HEK293 (cell line): ENCODE data around the gene TUBD1.
A peak's percentile ranks its signal among the peaks of the same experiment; 100 is the strongest.

Source experiments
- KLF8 ChIP-seq: fragments of 450-650 bp; formaldehyde crosslinking; IDR thresholded peaks from 2 replicates; pipeline ENCODE4 v1.5.1; 2016; ENCODE audit warnings: missing biosample characterization, missing genetic modification characterization
- REPIN1 ChIP-seq: fragments of 450-650 bp; formaldehyde crosslinking; IDR thresholded peaks from 2 replicates; pipeline ENCODE4 v1.5.1; 2017; ENCODE audit warnings: missing biosample characterization, missing genetic modification characterization, low read depth
- SP7 ChIP-seq: fragments of 450-650 bp; formaldehyde crosslinking; IDR thresholded peaks from 2 replicates; pipeline ENCODE4 v1.5.1; 2016; ENCODE audit warnings: missing biosample characterization, missing genetic modification characterization
- YY2 ChIP-seq: fragments of 450-650 bp; formaldehyde crosslinking; IDR thresholded peaks from 2 replicates; pipeline ENCODE4 v1.5.1; 2016; ENCODE audit warnings: missing biosample characterization, missing genetic modification characterization
- ZBTB21 ChIP-seq: fragments of 450-650 bp; formaldehyde crosslinking; IDR thresholded peaks from 2 replicates; pipeline ENCODE4 v1.5.1; 2017; ENCODE audit warnings: missing biosample characterization, missing genetic modification characterization
- ZFHX2 ChIP-seq: fragments of 450-650 bp; formaldehyde crosslinking; conservative IDR thresholded peaks from 2 replicates; pipeline ENCODE4 v1.5.1; 2016; ENCODE audit warnings: missing biosample characterization, missing genetic modification characterization
- ZNF112 ChIP-seq: fragments of 450-650 bp; formaldehyde crosslinking; IDR thresholded peaks from 2 replicates; pipeline ENCODE4 v1.5.0; 2017; ENCODE audit warnings: missing biosample characterization, missing genetic modification characterization
- ZNF114 ChIP-seq: fragments of 450-650 bp; formaldehyde crosslinking; IDR thresholded peaks from 2 replicates; pipeline ENCODE4 v1.5.0; 2017; ENCODE audit warnings: missing biosample characterization, missing genetic modification characterization
- ZNF121 ChIP-seq: fragments of 450-650 bp; formaldehyde crosslinking; IDR thresholded peaks from 2 replicates; pipeline ENCODE4 v1.5.1; 2016; ENCODE audit warnings: missing biosample characterization, missing genetic modification characterization
- ZNF366 ChIP-seq: fragments of 450-650 bp; formaldehyde crosslinking; conservative IDR thresholded peaks from 2 replicates; pipeline ENCODE4 v1.5.1; 2016; ENCODE audit warnings: missing biosample characterization, missing genetic modification characterization
- ZNF48 ChIP-seq: fragments of 450-650 bp; formaldehyde crosslinking; IDR thresholded peaks from 2 replicates; pipeline ENCODE4 v1.5.1; 2016; ENCODE audit warnings: missing biosample characterization, missing genetic modification characterization
- ZNF514 ChIP-seq: fragments of 450-650 bp; formaldehyde crosslinking; IDR thresholded peaks from 2 replicates; pipeline ENCODE4 v1.5.1; 2016; ENCODE audit warnings: missing biosample characterization, missing genetic modification characterization
- ZNF521 ChIP-seq: fragments of 450-650 bp; formaldehyde crosslinking; IDR thresholded peaks from 2 replicates; pipeline ENCODE4 v1.5.1; 2017; ENCODE audit warnings: missing biosample characterization, mild to moderate bottlenecking, missing genetic modification characterization
- ZNF548 ChIP-seq: fragments of 450-650 bp; formaldehyde crosslinking; IDR thresholded peaks from 2 replicates; pipeline ENCODE4 v1.5.1; 2016; ENCODE audit warnings: missing biosample characterization, missing genetic modification characterization
- ZNF654 ChIP-seq: fragments of 450-650 bp; formaldehyde crosslinking; IDR thresholded peaks from 2 replicates; pipeline ENCODE4 v1.5.1; 2016; ENCODE audit warnings: low read depth, missing biosample characterization, missing genetic modification characterization
- ZNF792 ChIP-seq: fragments of 450-650 bp; formaldehyde crosslinking; IDR thresholded peaks from 2 replicates; pipeline ENCODE4 v1.5.1; 2016; ENCODE audit warnings: missing biosample characterization, missing genetic modification characterization
- ZSCAN23 ChIP-seq: fragments of 450-650 bp; formaldehyde crosslinking; IDR thresholded peaks from 2 replicates; pipeline ENCODE4 v1.5.1; 2016; ENCODE audit warnings: missing biosample characterization, missing genetic modification characterization
- TF ChIP-seq, protein P1 (sequence below): fragments of 450-650 bp; formaldehyde crosslinking; conservative IDR thresholded peaks from 2 replicates; pipeline ENCODE4 v1.5.1; 2016; ENCODE audit warnings: low read depth, missing biosample characterization, missing genetic modification characterization
- TF ChIP-seq, protein P2 (sequence below): fragments of 450-650 bp; formaldehyde crosslinking; IDR thresholded peaks from 2 replicates; pipeline ENCODE4 v1.5.1; 2016; ENCODE audit warnings: missing biosample characterization, missing genetic modification characterization, borderline replicate concordance
- TF ChIP-seq, protein P3 (sequence below): fragments of 450-650 bp; formaldehyde crosslinking; IDR thresholded peaks from 2 replicates; pipeline ENCODE4 v1.5.1; 2016; ENCODE audit warnings: missing biosample characterization, missing genetic modification characterization
- TF ChIP-seq, protein P4 (sequence below): fragments of 450-650 bp; formaldehyde crosslinking; IDR thresholded peaks from 2 replicates; pipeline ENCODE4 v1.5.1; 2017; ENCODE audit warnings: missing biosample characterization, missing genetic modification characterization

The TUBD1 gene

DNA sequence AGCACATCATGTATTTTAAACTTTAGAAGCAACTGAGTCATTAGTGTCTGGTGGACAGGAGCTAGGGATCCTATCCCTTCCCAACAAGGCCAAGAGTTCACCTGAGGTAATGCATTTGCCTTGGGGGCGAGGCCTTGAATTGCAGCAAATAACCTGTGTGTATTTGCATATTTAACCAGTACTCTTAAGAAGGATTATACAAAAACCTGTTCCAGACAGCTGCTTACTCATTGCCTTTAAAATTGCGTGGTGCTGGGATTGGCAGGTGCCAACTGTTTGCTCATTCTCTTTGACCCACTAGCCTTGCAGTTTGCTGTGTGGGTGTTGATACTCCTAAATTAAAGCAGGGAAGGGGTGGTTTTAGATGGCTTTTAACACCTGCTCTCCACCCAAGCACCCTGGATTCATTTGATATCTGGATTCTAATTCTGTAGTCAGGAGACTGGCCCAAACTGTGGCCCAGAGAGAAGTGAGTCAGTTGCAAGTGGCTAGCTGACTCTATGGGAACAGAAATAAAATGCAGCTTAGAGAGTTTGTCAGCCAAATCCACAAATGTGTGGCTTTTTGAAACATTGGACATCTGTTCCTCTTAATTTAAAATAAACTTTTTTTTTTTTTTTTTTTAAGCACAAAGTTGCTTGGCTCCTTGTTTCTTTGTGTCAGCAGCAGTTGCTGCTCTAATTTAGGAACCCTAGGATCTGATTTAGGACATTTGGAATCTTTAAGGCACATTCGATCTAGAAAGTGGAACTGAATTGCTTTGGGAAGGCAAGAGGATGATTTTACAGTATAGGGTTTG is 46.9 kb downstream of the TUBD1 start (continued):
- TF ChIP-seq, protein P1, sequence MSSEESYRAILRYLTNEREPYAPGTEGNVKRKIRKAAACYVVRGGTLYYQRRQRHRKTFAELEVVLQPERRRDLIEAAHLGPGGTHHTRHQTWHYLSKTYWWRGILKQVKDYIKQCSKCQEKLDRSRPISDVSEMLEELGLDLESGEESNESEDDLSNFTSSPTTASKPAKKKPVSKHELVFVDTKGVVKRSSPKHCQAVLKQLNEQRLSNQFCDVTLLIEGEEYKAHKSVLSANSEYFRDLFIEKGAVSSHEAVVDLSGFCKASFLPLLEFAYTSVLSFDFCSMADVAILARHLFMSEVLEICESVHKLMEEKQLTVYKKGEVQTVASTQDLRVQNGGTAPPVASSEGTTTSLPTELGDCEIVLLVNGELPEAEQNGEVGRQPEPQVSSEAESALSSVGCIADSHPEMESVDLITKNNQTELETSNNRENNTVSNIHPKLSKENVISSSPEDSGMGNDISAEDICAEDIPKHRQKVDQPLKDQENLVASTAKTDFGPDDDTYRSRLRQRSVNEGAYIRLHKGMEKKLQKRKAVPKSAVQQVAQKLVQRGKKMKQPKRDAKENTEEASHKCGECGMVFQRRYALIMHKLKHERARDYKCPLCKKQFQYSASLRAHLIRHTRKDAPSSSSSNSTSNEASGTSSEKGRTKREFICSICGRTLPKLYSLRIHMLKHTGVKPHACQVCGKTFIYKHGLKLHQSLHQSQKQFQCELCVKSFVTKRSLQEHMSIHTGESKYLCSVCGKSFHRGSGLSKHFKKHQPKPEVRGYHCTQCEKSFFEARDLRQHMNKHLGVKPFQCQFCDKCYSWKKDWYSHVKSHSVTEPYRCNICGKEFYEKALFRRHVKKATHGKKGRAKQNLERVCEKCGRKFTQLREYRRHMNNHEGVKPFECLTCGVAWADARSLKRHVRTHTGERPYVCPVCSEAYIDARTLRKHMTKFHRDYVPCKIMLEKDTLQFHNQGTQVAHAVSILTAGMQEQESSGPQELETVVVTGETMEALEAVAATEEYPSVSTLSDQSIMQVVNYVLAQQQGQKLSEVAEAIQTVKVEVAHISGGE (tag by site-specific recombination), result no peak
- TF ChIP-seq YY2 (tag by site-specific recombination) (no peak), ZNF792 (tag by site-specific recombination) (0 out of 2 replicates have a peak, but pooled peaks have one; percentile 49), ZNF121 (no peak), SP7 (tag by site-specific recombination) (peak; percentile 74), ZNF514 (no peak), ZNF48 (tag by site-specific recombination) (no peak), ZSCAN23 (tag by site-specific recombination) (no peak), REPIN1 (tag by site-specific recombination) (no peak), KLF8 (tag by site-specific recombination) (no peak), ZNF654 (tag by site-specific recombination) (no peak), ZNF548 (no peak), ZNF521 (tag by site-specific recombination) (no peak), ZNF366 (tag by site-specific recombination) (no peak; the same call in 1 of the 2 replicates), ZFHX2 (tag by site-specific recombination) (peak; percentile 68), ZNF112 (no peak), ZBTB21 (tag by site-specific recombination) (no peak), ZNF114 (no peak)
- TF ChIP-seq, protein P2, sequence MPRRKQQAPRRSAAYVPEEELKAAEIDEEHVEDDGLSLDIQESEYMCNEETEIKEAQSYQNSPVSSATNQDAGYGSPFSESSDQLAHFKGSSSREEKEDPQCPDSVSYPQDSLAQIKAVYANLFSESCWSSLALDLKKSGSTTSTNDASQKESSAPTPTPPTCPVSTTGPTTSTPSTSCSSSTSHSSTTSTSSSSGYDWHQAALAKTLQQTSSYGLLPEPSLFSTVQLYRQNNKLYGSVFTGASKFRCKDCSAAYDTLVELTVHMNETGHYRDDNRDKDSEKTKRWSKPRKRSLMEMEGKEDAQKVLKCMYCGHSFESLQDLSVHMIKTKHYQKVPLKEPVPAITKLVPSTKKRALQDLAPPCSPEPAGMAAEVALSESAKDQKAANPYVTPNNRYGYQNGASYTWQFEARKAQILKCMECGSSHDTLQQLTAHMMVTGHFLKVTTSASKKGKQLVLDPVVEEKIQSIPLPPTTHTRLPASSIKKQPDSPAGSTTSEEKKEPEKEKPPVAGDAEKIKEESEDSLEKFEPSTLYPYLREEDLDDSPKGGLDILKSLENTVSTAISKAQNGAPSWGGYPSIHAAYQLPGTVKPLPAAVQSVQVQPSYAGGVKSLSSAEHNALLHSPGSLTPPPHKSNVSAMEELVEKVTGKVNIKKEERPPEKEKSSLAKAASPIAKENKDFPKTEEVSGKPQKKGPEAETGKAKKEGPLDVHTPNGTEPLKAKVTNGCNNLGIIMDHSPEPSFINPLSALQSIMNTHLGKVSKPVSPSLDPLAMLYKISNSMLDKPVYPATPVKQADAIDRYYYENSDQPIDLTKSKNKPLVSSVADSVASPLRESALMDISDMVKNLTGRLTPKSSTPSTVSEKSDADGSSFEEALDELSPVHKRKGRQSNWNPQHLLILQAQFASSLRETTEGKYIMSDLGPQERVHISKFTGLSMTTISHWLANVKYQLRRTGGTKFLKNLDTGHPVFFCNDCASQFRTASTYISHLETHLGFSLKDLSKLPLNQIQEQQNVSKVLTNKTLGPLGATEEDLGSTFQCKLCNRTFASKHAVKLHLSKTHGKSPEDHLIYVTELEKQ, result peak; percentile 70; the same call in 1 of the 2 replicates
- TF ChIP-seq, protein P3, sequence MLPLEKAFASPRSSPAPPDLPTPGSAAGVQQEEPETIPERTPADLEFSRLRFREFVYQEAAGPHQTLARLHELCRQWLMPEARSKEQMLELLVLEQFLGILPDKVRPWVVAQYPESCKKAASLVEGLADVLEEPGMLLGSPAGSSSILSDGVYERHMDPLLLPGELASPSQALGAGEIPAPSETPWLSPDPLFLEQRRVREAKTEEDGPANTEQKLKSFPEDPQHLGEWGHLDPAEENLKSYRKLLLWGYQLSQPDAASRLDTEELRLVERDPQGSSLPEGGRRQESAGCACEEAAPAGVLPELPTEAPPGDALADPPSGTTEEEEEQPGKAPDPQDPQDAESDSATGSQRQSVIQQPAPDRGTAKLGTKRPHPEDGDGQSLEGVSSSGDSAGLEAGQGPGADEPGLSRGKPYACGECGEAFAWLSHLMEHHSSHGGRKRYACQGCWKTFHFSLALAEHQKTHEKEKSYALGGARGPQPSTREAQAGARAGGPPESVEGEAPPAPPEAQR, result no peak
- TF ChIP-seq, protein P4, sequence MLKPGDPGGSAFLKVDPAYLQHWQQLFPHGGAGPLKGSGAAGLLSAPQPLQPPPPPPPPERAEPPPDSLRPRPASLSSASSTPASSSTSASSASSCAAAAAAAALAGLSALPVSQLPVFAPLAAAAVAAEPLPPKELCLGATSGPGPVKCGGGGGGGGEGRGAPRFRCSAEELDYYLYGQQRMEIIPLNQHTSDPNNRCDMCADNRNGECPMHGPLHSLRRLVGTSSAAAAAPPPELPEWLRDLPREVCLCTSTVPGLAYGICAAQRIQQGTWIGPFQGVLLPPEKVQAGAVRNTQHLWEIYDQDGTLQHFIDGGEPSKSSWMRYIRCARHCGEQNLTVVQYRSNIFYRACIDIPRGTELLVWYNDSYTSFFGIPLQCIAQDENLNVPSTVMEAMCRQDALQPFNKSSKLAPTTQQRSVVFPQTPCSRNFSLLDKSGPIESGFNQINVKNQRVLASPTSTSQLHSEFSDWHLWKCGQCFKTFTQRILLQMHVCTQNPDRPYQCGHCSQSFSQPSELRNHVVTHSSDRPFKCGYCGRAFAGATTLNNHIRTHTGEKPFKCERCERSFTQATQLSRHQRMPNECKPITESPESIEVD, result peak; percentile 38; the same call in 1 of the 2 replicates
